Endodermal cell (in vitro differentiated cells): ENCODE results near the gene DCD. TPM values are rescaled to one million over a fixed set of nuclear protein-coding genes. Genes with fewer than 3 reads are reported as not detected.

Experiments
- DNase-seq: peaks from one replicate; pipeline ENCODE4 v3.0.0-alpha.2; 2017
- H3K27ac ChIP-seq: 2 replicates; pipeline ENCODE4 v1.5.1; 2013; ENCODE audit warnings: mild to moderate bottlenecking, low read depth, low read length, moderate library complexity
- H3K27me3 ChIP-seq: 2 replicates; pipeline ENCODE4 v1.6.1; 2013; ENCODE audit warnings: mild to moderate bottlenecking, low read length, moderate library complexity; ENCODE audit not compliant: insufficient read depth, control insufficient read depth, poor library complexity, severe bottlenecking
- H3K36me3 ChIP-seq: 2 replicates; pipeline ENCODE4 v1.7.0; 2013; ENCODE audit warnings: mild to moderate bottlenecking, low read length, moderate library complexity; ENCODE audit not compliant: control insufficient read depth, insufficient read depth
- H3K4me1 ChIP-seq: one replicate; pipeline ENCODE4 v1.7.0; 2013; ENCODE audit warnings: low read length; ENCODE audit not compliant: control insufficient read depth, insufficient read depth
- H3K4me3 ChIP-seq: 2 replicates; pipeline ENCODE4 v1.5.1; 2013; ENCODE audit warnings: mild to moderate bottlenecking, low read length, moderate library complexity
- H3K9ac ChIP-seq: 2 replicates; pipeline ENCODE4 v1.6.1; 2013; ENCODE audit warnings: mild to moderate bottlenecking, low read length, moderate library complexity; ENCODE audit not compliant: poor library complexity, severe bottlenecking; ENCODE audit errors: extremely low read depth
- H3K9me3 ChIP-seq: 2 replicates; pipeline ENCODE4 v1.6.1; 2013; ENCODE audit warnings: mild to moderate bottlenecking, low read length, moderate library complexity; ENCODE audit not compliant: control insufficient read depth
- H3K27ac Mint-ChIP-seq: 2 replicates; pipeline ENCODE4 v1.8.0; 2020; ENCODE audit warnings: mixed read lengths
- H3K27me3 Mint-ChIP-seq: 2 replicates; pipeline ENCODE4 v1.8.0; 2021; ENCODE audit warnings: mild to moderate bottlenecking, mixed read lengths; ENCODE audit not compliant: insufficient read depth
- H3K36me3 Mint-ChIP-seq: 2 replicates; pipeline ENCODE4 v1.8.0; 2020; ENCODE audit warnings: low read depth, mixed read lengths
- H3K4me1 Mint-ChIP-seq: 2 replicates; pipeline ENCODE4 v1.8.0; 2020; ENCODE audit warnings: mixed read lengths
- H3K4me3 Mint-ChIP-seq: 2 replicates; pipeline ENCODE4 v1.8.0; 2020; ENCODE audit warnings: mild to moderate bottlenecking, moderate library complexity, mixed read lengths
- H3K9me3 Mint-ChIP-seq: 2 replicates; pipeline ENCODE4 v1.8.0; 2020; ENCODE audit warnings: mild to moderate bottlenecking, mixed read lengths
- WGBS, 2 experiments: methylation state at CpG; one replicate each; pipeline versions ENCODE4 v1.1.5 to v1.1.7; 2013; ENCODE audit warnings: missing lambda C conversion rate in 2 of 2, mixed read lengths in 1 of 2; ENCODE audit not compliant: insufficient coverage in 1 of 2, insufficient read length in 1 of 2; 5-methylcytosine and 5-hydroxymethylcytosine counted together
- total RNA-seq, 2 donors: library from RNA; stranded (reverse); fragmentation: NEBNext Ultra II Directional in 1 of 2; extraction: Animal tissue kit (Norgen Biotek cat#: 25700) in 1 of 2; gene quantifications; 2 replicates in 1 of 2; 3 replicates in 1 of 2; pipeline ENCODE4 v1.2.1, GENCODE V29; 2021
- TF ChIP-seq, protein P1 (sequence below): fragments of 200-600 bp; sonication (generic); conservative IDR thresholded peaks from 2 replicates; pipeline ENCODE4 v1.5.0; 2021; ENCODE audit warnings: antibody characterized with exemption, mild to moderate bottlenecking

The DCD gene
- total RNA-seq, 2 donors from 2014 or later = not detected

- TF ChIP-seq, protein P1, sequence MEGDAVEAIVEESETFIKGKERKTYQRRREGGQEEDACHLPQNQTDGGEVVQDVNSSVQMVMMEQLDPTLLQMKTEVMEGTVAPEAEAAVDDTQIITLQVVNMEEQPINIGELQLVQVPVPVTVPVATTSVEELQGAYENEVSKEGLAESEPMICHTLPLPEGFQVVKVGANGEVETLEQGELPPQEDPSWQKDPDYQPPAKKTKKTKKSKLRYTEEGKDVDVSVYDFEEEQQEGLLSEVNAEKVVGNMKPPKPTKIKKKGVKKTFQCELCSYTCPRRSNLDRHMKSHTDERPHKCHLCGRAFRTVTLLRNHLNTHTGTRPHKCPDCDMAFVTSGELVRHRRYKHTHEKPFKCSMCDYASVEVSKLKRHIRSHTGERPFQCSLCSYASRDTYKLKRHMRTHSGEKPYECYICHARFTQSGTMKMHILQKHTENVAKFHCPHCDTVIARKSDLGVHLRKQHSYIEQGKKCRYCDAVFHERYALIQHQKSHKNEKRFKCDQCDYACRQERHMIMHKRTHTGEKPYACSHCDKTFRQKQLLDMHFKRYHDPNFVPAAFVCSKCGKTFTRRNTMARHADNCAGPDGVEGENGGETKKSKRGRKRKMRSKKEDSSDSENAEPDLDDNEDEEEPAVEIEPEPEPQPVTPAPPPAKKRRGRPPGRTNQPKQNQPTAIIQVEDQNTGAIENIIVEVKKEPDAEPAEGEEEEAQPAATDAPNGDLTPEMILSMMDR = no peak
- Histone ChIP-seq H3K4me3 (no peak overlapping the region), H3K9me3 (peaks cover 21% of the 10 kb centered on the region), H3K27ac (no peak overlapping the region), H3K27me3 (peaks cover 48% of the 10 kb centered on the region), H3K9ac (no peak overlapping the region), H3K4me1 (no peaks in the 10 kb centered on the region), H3K36me3 (no peaks in the 10 kb centered on the region)
- H3K4me3 Mint-ChIP-seq = no peak overlapping the region
- no peaks in the 10 kb centered on the region for H3K36me3 Mint-ChIP-seq
- H3K27ac Mint-ChIP-seq = no peak overlapping the region
- no peaks in the 10 kb centered on the region for H3K4me1 Mint-ChIP-seq
- peaks cover 50% of the 10 kb centered on the region for H3K27me3 Mint-ChIP-seq
- H3K9me3 Mint-ChIP-seq = peaks cover 34% of the 10 kb centered on the region
- DNase-seq = peak; percentile 7
- 86 to 94% methylated on average over 2 to 5 of the region's 5 CpGs for WGBS, 2 experiments
Observed at GRCh38 chr12:54624315-54625279, 23.6 kb downstream of the DCD start.

GRCh38 chr12:54622463-54623183 lies 25.5 kb downstream of the DCD start:
- no peak for DNase-seq
- no peaks in the 10 kb centered on the region for H3K36me3 ChIP-seq
- no peak overlapping the region for H3K4me3 ChIP-seq
- H3K4me1 ChIP-seq = no peaks in the 10 kb centered on the region
- Mint-ChIP-seq H3K4me3 (no peak overlapping the region), H3K9me3 (peaks cover 15% of the 10 kb centered on the region), H3K27me3 (peaks cover 58% of the 10 kb centered on the region), H3K36me3 (no peaks in the 10 kb centered on the region), H3K27ac (no peak overlapping the region), H3K4me1 (peaks cover 3% of the 10 kb centered on the region)
- H3K27me3 ChIP-seq = peaks cover 41% of the 10 kb centered on the region
- TF ChIP-seq, protein P1 = peak; percentile 73
- no peak overlapping the region for H3K27ac ChIP-seq
- no peak overlapping the region for H3K9ac ChIP-seq
- peaks cover 8% of the 10 kb centered on the region for H3K9me3 ChIP-seq

- Mint-ChIP-seq H3K4me1 (peaks cover 3% of the 10 kb centered on the region), H3K4me3 (no peak overlapping the region), H3K27ac (no peak overlapping the region), H3K9me3 (no peaks in the 10 kb centered on the region), H3K36me3 (no peaks in the 10 kb centered on the region), H3K27me3 (peaks cover 83% of the 10 kb centered on the region)
- no peaks in the 10 kb centered on the region for H3K9me3 ChIP-seq
- H3K4me1 ChIP-seq = no peaks in the 10 kb centered on the region
- WGBS, 2 experiments = 87 to 96% methylated on average over 5 to 6 of the region's 6 CpGs
- no peak overlapping the region for H3K9ac ChIP-seq
- no peaks in the 10 kb centered on the region for H3K36me3 ChIP-seq
- H3K27me3 ChIP-seq = peaks cover 77% of the 10 kb centered on the region
- H3K4me3 ChIP-seq = no peak overlapping the region
- no peak overlapping the region for H3K27ac ChIP-seq
- DNase-seq = peak; percentile 28
- TF ChIP-seq, protein P1 = no peak
Observed at GRCh38 chr12:54616933-54617680, 31.1 kb downstream of the DCD start.
